ENCODE measurements around the gene PQBP1. TPM values are rescaled to one million over a fixed set of nuclear protein-coding genes. Genes with fewer than 3 reads are reported as not detected.

Gene PQBP1
- total and polyA plus RNA-seq, 2 donors (not counting 1 experiment from before 2014, with no cell fraction given): 89.9 to 128 TPM

DNA sequence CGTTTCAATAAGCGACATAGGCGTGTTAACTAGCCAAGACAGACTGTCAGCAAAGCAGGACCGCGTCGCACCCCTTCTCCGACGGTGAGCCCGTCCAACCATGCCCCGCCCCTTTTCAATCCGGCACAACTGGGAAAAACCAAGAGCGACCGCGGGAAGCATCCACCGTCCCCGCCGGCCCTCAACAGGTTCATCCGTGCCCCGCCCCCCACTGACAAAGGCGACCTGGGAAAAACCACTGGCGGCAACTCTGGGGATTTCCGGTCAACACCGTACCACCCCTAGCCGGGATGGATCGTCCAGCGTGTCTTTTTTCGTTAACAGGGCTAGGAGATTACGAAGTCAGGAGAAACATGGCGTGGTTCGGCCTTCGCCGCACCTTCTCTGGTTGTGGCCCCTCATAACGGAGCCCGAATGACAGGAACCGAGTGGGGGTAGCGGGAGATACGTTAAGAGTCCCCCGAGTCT, 539 bp upstream of the PQBP1 start:
- Histone ChIP-seq H3K4me1 (ENCODE audit: control insufficient read depth in 2 of 2, insufficient read depth in 2 of 2, low read length in 2 of 2) (peaks cover 12 to 21% of the 10 kb centered on the region in 2 donors), H2AFZ (ENCODE audit: insufficient read depth, low read depth, low read length, poor library complexity, severe bottlenecking) (peak overlapping the region; percentile 74), H4K20me1 (ENCODE audit: control insufficient read depth, insufficient read depth, low read length, poor library complexity, severe bottlenecking) (peaks cover 8% of the 10 kb centered on the region), H3K79me2 (ENCODE audit: control insufficient read depth, insufficient read depth, low read length) (peaks cover 31% of the 10 kb centered on the region), H3K4me2 (replicated peaks; ENCODE audit: low read depth, low read length, poor library complexity, severe bottlenecking) (peak overlapping the region; percentile 80), H3K9me3 (ENCODE audit: control extremely low read depth in 1 of 3, control insufficient read depth in 2 of 3, insufficient read depth in 1 of 3, low read length in 2 of 3) (no peaks in the 10 kb centered on the region), H3K4me3 (ENCODE audit: control extremely low read depth in 1 of 5, extremely low read depth in 1 of 5, insufficient read depth in 1 of 5, low read depth in 2 of 5, low read length in 4 of 5) (peak overlapping the region; percentile 81 to 91 (median 86)), H3K27me3 (replicated peaks in 1 of 4; ENCODE audit: control extremely low read depth in 1 of 4, control insufficient read depth in 3 of 4, insufficient read depth in 4 of 4, low read length in 3 of 4) (no peaks in the 10 kb centered on the region), H3K27ac (ENCODE audit: low read length in 2 of 2) (peak overlapping the region; percentile 93 to 94), H3K36me3 (replicated peaks in 1 of 2; ENCODE audit: control extremely low read depth in 1 of 2, control insufficient read depth in 1 of 2, extremely low read depth in 1 of 2, insufficient read depth in 2 of 2, low read length in 1 of 2) (peaks cover 2 to 13% of the 10 kb centered on the region in 2 experiments), H3K9ac (ENCODE audit: low read length) (peak overlapping the region; percentile 93)
- ChIA-PET POLR2A (interaction anchor here (0.6 to 1.7 kb wide), 8 partner anchors 15 to 105 kb away, joined by 4 to 15 read pairs (median 4); partner anchors contain the start of genes GRIPAP1, HDAC6, PIM2 and SLC35A2), CTCF (interaction anchor here (0.7 to 1.3 kb wide), 4 partner anchors 19 to 249 kb away, joined by 3 to 9 read pairs (median 6); no protein-coding TSS in a partner anchor)
- Mint-ChIP-seq H3K4me1 (peaks cover 22% of the 10 kb centered on the region), H3K27me3 (no peaks in the 10 kb centered on the region), H3K4me3 (peak overlapping the region; percentile 89), H3K27ac (peak overlapping the region; percentile 94), H3K9me3 (ENCODE audit: insufficient read depth) (no peaks in the 10 kb centered on the region)
- DNase-seq: peak; percentile 69
- no peak for ATAC-seq (ENCODE audit: low read depth)
- intact Hi-C loops (cut with micrococcal nuclease): loop anchor here (1.0 to 10.0 kb wide), 3 partner anchors 14 to 1062 kb away; partner anchors contain the start of genes SLC35A2 and ZNF81
- TF ChIP-seq, protein P1, sequence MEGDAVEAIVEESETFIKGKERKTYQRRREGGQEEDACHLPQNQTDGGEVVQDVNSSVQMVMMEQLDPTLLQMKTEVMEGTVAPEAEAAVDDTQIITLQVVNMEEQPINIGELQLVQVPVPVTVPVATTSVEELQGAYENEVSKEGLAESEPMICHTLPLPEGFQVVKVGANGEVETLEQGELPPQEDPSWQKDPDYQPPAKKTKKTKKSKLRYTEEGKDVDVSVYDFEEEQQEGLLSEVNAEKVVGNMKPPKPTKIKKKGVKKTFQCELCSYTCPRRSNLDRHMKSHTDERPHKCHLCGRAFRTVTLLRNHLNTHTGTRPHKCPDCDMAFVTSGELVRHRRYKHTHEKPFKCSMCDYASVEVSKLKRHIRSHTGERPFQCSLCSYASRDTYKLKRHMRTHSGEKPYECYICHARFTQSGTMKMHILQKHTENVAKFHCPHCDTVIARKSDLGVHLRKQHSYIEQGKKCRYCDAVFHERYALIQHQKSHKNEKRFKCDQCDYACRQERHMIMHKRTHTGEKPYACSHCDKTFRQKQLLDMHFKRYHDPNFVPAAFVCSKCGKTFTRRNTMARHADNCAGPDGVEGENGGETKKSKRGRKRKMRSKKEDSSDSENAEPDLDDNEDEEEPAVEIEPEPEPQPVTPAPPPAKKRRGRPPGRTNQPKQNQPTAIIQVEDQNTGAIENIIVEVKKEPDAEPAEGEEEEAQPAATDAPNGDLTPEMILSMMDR (IDR thresholded peaks at IDR 0.05): no peak
- no peak for TF ChIP-seq EZH2 (IDR thresholded peaks at IDR 0.05; ENCODE audit: borderline replicate concordance, insufficient read depth, low read depth, low read length, poor library complexity, severe bottlenecking)
- WGBS (ENCODE audit: insufficient coverage): 1% methylated on average over 37 of the region's 38 CpGs

DNA sequence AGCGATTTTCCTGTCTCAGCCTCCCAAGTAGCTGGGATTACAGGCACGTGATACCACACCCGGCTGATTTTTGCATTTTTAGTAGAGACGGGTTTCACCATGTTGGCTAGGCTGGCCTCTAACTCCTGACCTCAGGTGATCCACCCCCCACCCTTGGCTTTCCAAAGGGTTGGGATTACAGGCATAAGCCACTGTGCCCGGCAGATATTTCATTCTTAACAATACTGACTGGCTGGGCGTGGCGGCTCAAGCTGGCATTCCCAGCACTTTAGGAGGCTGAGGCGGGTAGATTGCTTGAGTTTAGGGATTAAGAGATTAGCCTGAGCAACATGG, 1.3 kb downstream of the PQBP1 start:
- whole genome bisulfite sequencing (ENCODE audit: insufficient coverage): 85% methylated on average over 3 of the region's 8 CpGs
- Mint-ChIP-seq H3K4me1 (peaks cover 22% of the 10 kb centered on the region), H3K27me3 (no peaks in the 10 kb centered on the region), H3K9me3 (ENCODE audit: insufficient read depth) (no peaks in the 10 kb centered on the region), H3K4me3 (no peak overlapping the region), H3K27ac (no peak overlapping the region)
- Histone ChIP-seq H3K79me2 (ENCODE audit: control insufficient read depth, insufficient read depth, low read length) (peaks cover 31% of the 10 kb centered on the region), H2AFZ (ENCODE audit: insufficient read depth, low read depth, low read length, poor library complexity, severe bottlenecking) (no peak overlapping the region), H3K9ac (ENCODE audit: low read length) (no peak overlapping the region), H3K9me3 (ENCODE audit: control extremely low read depth in 1 of 3, control insufficient read depth in 2 of 3, insufficient read depth in 1 of 3, low read length in 2 of 3) (no peaks in the 10 kb centered on the region), H3K27ac (ENCODE audit: low read length in 2 of 2) (peak overlapping the region; percentile 16 to 94), H4K20me1 (ENCODE audit: control insufficient read depth, insufficient read depth, low read length, poor library complexity, severe bottlenecking) (peaks cover 8% of the 10 kb centered on the region), H3K4me2 (replicated peaks; ENCODE audit: low read depth, low read length, poor library complexity, severe bottlenecking) (no peak overlapping the region), H3K36me3 (replicated peaks in 1 of 2; ENCODE audit: control extremely low read depth in 1 of 2, control insufficient read depth in 1 of 2, extremely low read depth in 1 of 2, insufficient read depth in 2 of 2, low read length in 1 of 2) (peaks cover 2 to 24% of the 10 kb centered on the region in 2 experiments), H3K4me1 (ENCODE audit: control insufficient read depth in 2 of 2, insufficient read depth in 2 of 2, low read length in 2 of 2) (peaks cover 12 to 20% of the 10 kb centered on the region in 2 donors), H3K27me3 (replicated peaks in 1 of 4; ENCODE audit: control extremely low read depth in 1 of 4, control insufficient read depth in 3 of 4, insufficient read depth in 4 of 4, low read length in 3 of 4) (no peaks in the 10 kb centered on the region), H3K4me3 (ENCODE audit: control extremely low read depth in 1 of 5, extremely low read depth in 1 of 5, insufficient read depth in 1 of 5, low read depth in 2 of 5, low read length in 4 of 5) (no peak overlapping the region)
- DNase-seq: no peak
- intact Hi-C loops (cut with micrococcal nuclease): loop anchor here (10.0 kb wide), 2 partner anchors 206 to 1064 kb away; partner anchors contain the start of gene ZNF81
- ChIA-PET POLR2A (interaction anchor here (1.7 kb wide), 1 partner anchor 359 kb away, joined by 6 read pairs; the partner anchor contains the start of gene TBC1D25), CTCF (interaction anchor here (0.8 kb wide), 1 partner anchor 47 kb away, joined by 4 read pairs; no protein-coding TSS in a partner anchor)
- TF ChIP-seq, protein P1 (IDR thresholded peaks at IDR 0.05): no peak
- no peak for TF ChIP-seq EZH2 (IDR thresholded peaks at IDR 0.05; ENCODE audit: borderline replicate concordance, insufficient read depth, low read depth, low read length, poor library complexity, severe bottlenecking)
- ATAC-seq (ENCODE audit: low read depth): no peak
